Forelimb muscle (tissue), 1 donor: ENCODE data around the gene HAUS7. TPM values are rescaled to one million over a fixed set of nuclear protein-coding genes. Genes with fewer than 3 reads are reported as not detected.

ENCODE experiments used
- DNase-seq: peaks from one replicate; pipeline ENCODE4 v3.0.0-alpha.2; 2013; ENCODE audit warnings: low read depth
- polyA plus RNA-seq: library from polyadenylated mRNA; unstranded; fragments of 120-200 nt; gene quantifications from one replicate; pipeline ENCODE4 v1.2.1, GENCODE V29; 2013; ENCODE audit not compliant: insufficient read length

HAUS7 gene
- 20.8 TPM for polyA plus RNA-seq

GRCh38 chrX:153470411-153471363, at the start of gene HAUS7:
TSS of gene HAUS7 (minus strand) at chrX:153470576. CDS start at chrX:153470557, 19 bp downstream.
- no peak for DNase-seq

- no peak for DNase-seq
These were observed 49.4 kb upstream of the HAUS7 start for GRCh38 chrX:153519569-153520286.

- no peak for DNase-seq
These were observed 47.8 kb upstream of the HAUS7 start for GRCh38 chrX:153517946-153518834.

- DNase-seq, result no peak
These were observed 47.0 kb upstream of the HAUS7 start, which contains the start of gene ATP2B3 for GRCh38 chrX:153517423-153517822. TSS of gene ATP2B3 (plus strand) at chrX:153517642. CDS start at chrX:153536248, 18,606 bp downstream.

- no peak for DNase-seq
These were observed 45.7 kb upstream of the HAUS7 start for GRCh38 chrX:153516073-153516472.

- no peak for DNase-seq
These were observed 45.1 kb upstream of the HAUS7 start for GRCh38 chrX:153515435-153515834.

GRCh38 chrX:153514259-153514658, 43.9 kb upstream of the HAUS7 start:
- no peak for DNase-seq

- no peak for DNase-seq
These were observed 42.9 kb upstream of the HAUS7 start for GRCh38 chrX:153513265-153513664.

GRCh38 chrX:153512501-153512893, 42.1 kb upstream of the HAUS7 start:
- no peak for DNase-seq

GRCh38 chrX:153511784-153512500, 41.6 kb upstream of the HAUS7 start:
- DNase-seq, result no peak

- no peak for DNase-seq
These were observed 40.0 kb upstream of the HAUS7 start for GRCh38 chrX:153510383-153510782.

GRCh38 chrX:153509592-153509991, 39.2 kb upstream of the HAUS7 start:
- DNase-seq, result no peak

- peak; percentile 19 for DNase-seq
These were observed 37.3 kb upstream of the HAUS7 start for GRCh38 chrX:153507484-153508178.

- DNase-seq, result no peak
These were observed 35.0 kb upstream of the HAUS7 start for GRCh38 chrX:153505361-153505760.

GRCh38 chrX:153504445-153505016, 34.2 kb upstream of the HAUS7 start:
- no peak for DNase-seq

GRCh38 chrX:153502796-153503195, 32.4 kb upstream of the HAUS7 start:
- no peak for DNase-seq

- no peak for DNase-seq
These were observed 31.8 kb upstream of the HAUS7 start for GRCh38 chrX:153502131-153502530.

- DNase-seq, result no peak
These were observed 31.2 kb upstream of the HAUS7 start for GRCh38 chrX:153501530-153501929.

- no peak for DNase-seq
These were observed 30.4 kb upstream of the HAUS7 start for GRCh38 chrX:153500676-153501280.
